ENCODE measurements around the gene NOL11. TPM values are rescaled to one million over a fixed set of nuclear protein-coding genes. Genes with fewer than 3 reads are reported as not detected.
"Not testable (repeated sequence)": the region's sequence is repeated elsewhere in the genome, so short reads cannot be mapped to it uniquely, and the experiment has no call there.

Gene NOL11
- total RNA-seq, 1 donor: 29.0 TPM

DNA sequence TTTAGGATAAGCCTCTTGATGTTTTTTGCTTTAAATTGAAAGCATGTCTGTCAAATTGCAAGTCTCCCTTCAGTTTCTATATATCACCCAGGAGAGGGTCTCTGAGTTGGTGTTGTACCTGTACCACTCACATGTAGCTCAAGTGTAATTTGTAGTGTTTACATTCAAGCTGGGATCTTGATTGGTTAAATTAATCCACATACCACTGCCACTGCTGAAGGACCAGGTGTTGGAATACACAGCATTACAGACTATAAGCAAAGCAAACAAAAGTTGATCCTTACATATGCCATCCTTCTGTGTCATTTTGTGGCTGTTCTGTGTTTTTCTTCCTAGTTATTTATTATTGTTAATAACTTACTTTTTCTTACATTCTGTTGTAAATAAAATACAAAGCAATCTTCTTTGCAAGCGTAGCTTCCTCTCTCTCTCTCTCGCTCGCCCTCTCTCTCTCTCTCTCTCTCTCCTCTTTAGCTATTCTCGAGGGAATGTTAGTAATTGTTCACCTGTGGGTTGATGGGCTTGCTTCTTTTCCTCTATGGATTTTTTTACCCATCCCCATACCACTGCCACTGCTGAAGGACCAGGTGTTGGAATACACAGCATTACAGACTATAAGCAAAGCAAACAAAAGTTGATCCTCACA lies 20.8 kb upstream of the NOL11 start:
- TF ChIP-seq, protein P1, sequence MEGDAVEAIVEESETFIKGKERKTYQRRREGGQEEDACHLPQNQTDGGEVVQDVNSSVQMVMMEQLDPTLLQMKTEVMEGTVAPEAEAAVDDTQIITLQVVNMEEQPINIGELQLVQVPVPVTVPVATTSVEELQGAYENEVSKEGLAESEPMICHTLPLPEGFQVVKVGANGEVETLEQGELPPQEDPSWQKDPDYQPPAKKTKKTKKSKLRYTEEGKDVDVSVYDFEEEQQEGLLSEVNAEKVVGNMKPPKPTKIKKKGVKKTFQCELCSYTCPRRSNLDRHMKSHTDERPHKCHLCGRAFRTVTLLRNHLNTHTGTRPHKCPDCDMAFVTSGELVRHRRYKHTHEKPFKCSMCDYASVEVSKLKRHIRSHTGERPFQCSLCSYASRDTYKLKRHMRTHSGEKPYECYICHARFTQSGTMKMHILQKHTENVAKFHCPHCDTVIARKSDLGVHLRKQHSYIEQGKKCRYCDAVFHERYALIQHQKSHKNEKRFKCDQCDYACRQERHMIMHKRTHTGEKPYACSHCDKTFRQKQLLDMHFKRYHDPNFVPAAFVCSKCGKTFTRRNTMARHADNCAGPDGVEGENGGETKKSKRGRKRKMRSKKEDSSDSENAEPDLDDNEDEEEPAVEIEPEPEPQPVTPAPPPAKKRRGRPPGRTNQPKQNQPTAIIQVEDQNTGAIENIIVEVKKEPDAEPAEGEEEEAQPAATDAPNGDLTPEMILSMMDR (IDR thresholded peaks at IDR 0.05; ENCODE audit: extremely low read depth, low read depth, low read length): no peak
- Histone ChIP-seq H3K79me2 (ENCODE audit: insufficient read depth, low read length) (no peaks in the 10 kb centered on the region), H3K27ac (ENCODE audit: low read depth, low read length) (no peak overlapping the region), H2AFZ (ENCODE audit: low read length) (no peak overlapping the region), H4K20me1 (ENCODE audit: insufficient read depth, low read length) (no peaks in the 10 kb centered on the region), H3K4me2 (ENCODE audit: insufficient read depth, low read length) (no peak overlapping the region), H3K36me3 (ENCODE audit: insufficient read depth, low read length) (peaks cover 2% of the 10 kb centered on the region), H3K4me1 (ENCODE audit: insufficient read depth, low read length) (no peaks in the 10 kb centered on the region), H3K9me3 (ENCODE audit: low read depth, low read length) (no peaks in the 10 kb centered on the region), H3K27me3 (ENCODE audit: insufficient read depth, low read length) (no peaks in the 10 kb centered on the region), H3K4me3 (ENCODE audit: insufficient read depth, low read length) (no peak overlapping the region)
- DNase-seq (ENCODE audit: insufficient read length, low spot score, missing footprints): no peak

- Histone ChIP-seq H3K36me3 (ENCODE audit: insufficient read depth, low read length) (no peaks in the 10 kb centered on the region), H3K27ac (ENCODE audit: low read depth, low read length) (no peak overlapping the region), H3K4me1 (ENCODE audit: insufficient read depth, low read length) (no peaks in the 10 kb centered on the region), H3K4me3 (ENCODE audit: insufficient read depth, low read length) (no peak overlapping the region), H4K20me1 (ENCODE audit: insufficient read depth, low read length) (no peaks in the 10 kb centered on the region), H2AFZ (ENCODE audit: low read length) (no peak overlapping the region), H3K27me3 (ENCODE audit: insufficient read depth, low read length) (no peaks in the 10 kb centered on the region), H3K79me2 (ENCODE audit: insufficient read depth, low read length) (no peaks in the 10 kb centered on the region), H3K9me3 (ENCODE audit: low read depth, low read length) (no peaks in the 10 kb centered on the region), H3K4me2 (ENCODE audit: insufficient read depth, low read length) (no peak overlapping the region)
- peak; percentile 9 for DNase-seq (ENCODE audit: insufficient read length, low spot score, missing footprints)
- TF ChIP-seq, protein P1 (IDR thresholded peaks at IDR 0.05; ENCODE audit: extremely low read depth, low read depth, low read length): no peak
Observed at GRCh38 chr17:67700037-67700724, 17.6 kb upstream of the NOL11 start.

DNA sequence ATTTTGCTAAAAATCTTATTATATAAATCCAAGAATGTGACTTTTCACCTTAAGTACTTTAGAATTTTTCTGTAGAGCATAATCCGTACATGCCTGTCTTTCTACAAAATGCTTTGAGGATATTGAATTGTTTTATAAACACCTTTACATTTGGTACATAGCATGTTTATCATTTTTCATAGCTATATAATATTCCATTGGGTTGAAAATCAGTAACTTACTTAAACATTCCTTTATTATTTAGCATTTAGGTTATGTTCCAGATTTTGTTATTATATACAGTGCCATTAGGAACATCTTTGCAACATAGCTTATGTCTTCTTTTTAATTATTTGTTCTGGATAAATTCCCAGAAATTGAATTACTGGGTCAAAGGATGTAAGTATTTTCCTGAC lies 17.0 kb upstream of the NOL11 start:
- H4K20me1 ChIP-seq (ENCODE audit: insufficient read depth, low read length): no peaks in the 10 kb centered on the region
- H3K79me2 ChIP-seq (ENCODE audit: insufficient read depth, low read length): no peaks in the 10 kb centered on the region
- no peak overlapping the region for H3K27ac ChIP-seq (ENCODE audit: low read depth, low read length)
- DNase-seq (ENCODE audit: insufficient read length, low spot score, missing footprints): no peak
- no peak overlapping the region for H3K4me3 ChIP-seq (ENCODE audit: insufficient read depth, low read length)
- H2AFZ ChIP-seq (ENCODE audit: low read length): no peak overlapping the region
- no peaks in the 10 kb centered on the region for H3K9me3 ChIP-seq (ENCODE audit: low read depth, low read length)
- no peaks in the 10 kb centered on the region for H3K27me3 ChIP-seq (ENCODE audit: insufficient read depth, low read length)
- no peak overlapping the region for H3K4me2 ChIP-seq (ENCODE audit: insufficient read depth, low read length)
- TF ChIP-seq, protein P1 (IDR thresholded peaks at IDR 0.05; ENCODE audit: extremely low read depth, low read depth, low read length): no peak
- no peaks in the 10 kb centered on the region for H3K4me1 ChIP-seq (ENCODE audit: insufficient read depth, low read length)
- no peaks in the 10 kb centered on the region for H3K36me3 ChIP-seq (ENCODE audit: insufficient read depth, low read length)

DNA sequence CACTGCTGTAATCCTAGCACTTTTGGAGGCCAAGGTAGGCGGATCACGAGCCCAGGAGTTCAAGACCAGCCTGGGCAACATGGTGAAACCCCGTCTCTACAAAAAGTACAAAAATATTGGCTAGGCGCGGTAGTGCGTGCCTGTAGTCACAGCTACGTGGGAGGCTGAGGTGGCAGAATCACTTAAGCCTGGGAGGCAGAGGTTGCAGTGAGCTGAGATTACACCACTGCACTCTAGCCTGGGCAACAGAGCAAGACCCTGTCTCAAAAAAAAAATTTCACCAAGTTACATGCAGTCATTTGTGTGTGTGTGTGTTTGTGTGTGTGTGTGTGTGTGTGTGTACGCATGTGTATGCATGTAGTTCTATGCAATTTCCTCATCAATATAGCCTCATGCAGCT lies 14.9 kb upstream of the NOL11 start:
- DNase-seq (ENCODE audit: insufficient read length, low spot score, missing footprints); H3K27ac ChIP-seq (ENCODE audit: low read depth, low read length); H2AFZ ChIP-seq (ENCODE audit: low read length); H3K79me2 ChIP-seq (ENCODE audit: insufficient read depth, low read length); H3K36me3 ChIP-seq (ENCODE audit: insufficient read depth, low read length); H3K4me3 ChIP-seq (ENCODE audit: insufficient read depth, low read length); H3K4me1 ChIP-seq (ENCODE audit: insufficient read depth, low read length); H4K20me1 ChIP-seq (ENCODE audit: insufficient read depth, low read length); H3K4me2 ChIP-seq (ENCODE audit: insufficient read depth, low read length); H3K27me3 ChIP-seq (ENCODE audit: insufficient read depth, low read length); H3K9me3 ChIP-seq (ENCODE audit: low read depth, low read length): not testable (repeated sequence)

Measured in osteoblast (primary cell).